Measurements from ENCODE around the gene FCRL5.

Gene FCRL5

GRCh38 chr1:157523774-157524493 lies 28.4 kb downstream of the FCRL5 start:
- DNase-seq: no peak

- DNase-seq: no peak
These were observed 31.3 kb downstream of the FCRL5 start for GRCh38 chr1:157521056-157521455.

GRCh38 chr1:157520386-157520935 lies 31.9 kb downstream of the FCRL5 start:
- no peak for DNase-seq

GRCh38 chr1:157519451-157519850 lies 32.9 kb downstream of the FCRL5 start:
- no peak for DNase-seq

DNA sequence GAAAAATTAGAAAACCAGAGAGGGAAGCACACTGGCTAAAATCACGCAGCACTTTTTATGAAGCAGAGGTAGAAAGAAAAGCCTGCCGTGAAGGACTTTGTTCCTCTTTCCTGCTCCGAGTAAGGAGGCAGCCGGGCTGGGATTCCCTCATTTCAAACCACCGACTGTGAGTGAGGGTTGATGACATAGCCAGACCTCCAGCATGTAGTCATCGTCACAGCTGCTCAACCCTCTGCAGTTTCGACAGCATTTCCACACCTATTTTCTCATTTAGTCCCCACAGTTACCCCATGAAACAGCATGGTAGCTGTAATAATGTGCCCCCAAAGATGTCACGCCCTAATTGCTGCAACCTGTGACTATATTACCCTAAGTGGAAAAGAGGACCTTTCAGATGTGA lies 35.3 kb downstream of the FCRL5 start:
- no peak for DNase-seq

GRCh38 chr1:157515709-157516108 lies 36.6 kb downstream of the FCRL5 start:
- no peak for DNase-seq

- no peak for DNase-seq
These were observed 37.2 kb downstream of the FCRL5 start for GRCh38 chr1:157515141-157515540.

DNA sequence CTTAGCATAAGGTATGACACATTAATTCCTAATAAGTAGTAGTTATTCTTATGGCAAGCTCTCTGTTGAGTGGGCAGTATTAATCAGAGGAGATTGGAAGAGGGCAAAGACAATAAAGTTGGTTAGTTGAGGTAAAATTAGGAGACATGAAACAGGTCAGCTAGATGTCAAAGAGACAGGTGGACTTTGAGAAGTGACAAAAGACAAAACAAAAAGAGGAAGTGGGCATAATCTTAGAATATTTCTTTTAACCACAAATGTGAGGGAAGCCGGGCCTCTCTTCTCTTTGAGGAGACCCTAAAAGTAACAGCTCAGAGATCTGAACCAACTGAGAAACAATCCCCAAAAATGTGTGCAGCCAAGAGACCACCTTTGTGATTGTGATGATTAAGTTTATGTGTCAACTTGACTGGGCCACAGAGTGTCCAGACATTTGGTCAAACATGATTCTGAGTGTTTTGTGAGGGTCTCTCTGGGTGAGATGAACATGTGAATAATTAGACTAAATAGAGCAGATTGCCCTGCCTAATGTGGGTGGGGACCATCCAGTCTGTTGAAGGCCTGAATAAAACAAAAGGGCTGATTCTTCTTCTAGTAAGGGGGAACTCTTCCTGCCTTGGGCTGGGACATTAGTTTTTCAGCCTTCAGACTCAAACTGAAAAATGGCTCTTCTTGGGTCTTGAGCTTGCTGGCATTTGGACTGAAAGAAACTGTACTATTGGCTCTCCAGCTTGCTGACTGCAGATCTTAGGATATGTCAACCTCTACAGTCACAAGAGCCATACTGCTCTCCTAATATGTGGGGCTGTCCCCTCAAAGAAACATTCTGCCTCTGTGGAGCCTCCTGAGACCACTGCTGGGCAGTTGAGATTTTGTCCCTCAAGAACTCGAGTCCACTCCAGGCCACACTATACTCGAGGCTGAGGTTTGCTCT lies 40.0 kb downstream of the FCRL5 start:
- DNase-seq: no peak

DNA sequence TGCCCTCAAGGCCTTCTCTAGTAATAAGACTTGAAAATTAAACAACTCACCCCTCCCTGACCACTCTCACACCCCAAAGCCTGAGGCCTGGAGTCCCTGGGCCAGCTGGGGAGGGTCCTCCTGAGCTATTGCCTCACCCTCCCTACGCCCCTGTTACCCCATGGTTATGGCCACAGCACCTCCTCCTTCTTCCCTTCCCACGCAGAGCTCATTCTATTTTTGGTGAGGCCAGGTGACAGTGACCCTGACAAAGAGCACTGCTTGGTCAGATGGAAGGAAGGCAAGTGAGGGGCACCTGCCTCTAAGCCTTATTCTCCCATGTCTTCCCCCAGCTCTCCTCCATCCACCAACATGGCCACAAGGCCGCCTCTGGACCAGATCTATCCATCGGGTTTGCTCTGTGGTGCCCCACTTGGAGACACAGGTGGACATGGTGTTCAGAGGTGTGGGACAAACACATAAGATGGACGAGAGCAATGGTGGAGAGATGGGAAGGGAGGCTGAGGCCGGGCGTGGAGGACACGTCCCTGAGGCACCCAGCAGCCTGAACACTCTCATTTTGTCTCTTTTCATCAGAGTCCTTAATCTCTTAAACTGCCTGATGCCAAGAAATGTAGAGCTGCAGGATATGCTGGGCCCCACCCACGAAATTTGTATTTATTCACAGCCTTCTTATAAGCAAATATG lies 42.6 kb downstream of the FCRL5 start:
- DNase-seq: no peak

DNA sequence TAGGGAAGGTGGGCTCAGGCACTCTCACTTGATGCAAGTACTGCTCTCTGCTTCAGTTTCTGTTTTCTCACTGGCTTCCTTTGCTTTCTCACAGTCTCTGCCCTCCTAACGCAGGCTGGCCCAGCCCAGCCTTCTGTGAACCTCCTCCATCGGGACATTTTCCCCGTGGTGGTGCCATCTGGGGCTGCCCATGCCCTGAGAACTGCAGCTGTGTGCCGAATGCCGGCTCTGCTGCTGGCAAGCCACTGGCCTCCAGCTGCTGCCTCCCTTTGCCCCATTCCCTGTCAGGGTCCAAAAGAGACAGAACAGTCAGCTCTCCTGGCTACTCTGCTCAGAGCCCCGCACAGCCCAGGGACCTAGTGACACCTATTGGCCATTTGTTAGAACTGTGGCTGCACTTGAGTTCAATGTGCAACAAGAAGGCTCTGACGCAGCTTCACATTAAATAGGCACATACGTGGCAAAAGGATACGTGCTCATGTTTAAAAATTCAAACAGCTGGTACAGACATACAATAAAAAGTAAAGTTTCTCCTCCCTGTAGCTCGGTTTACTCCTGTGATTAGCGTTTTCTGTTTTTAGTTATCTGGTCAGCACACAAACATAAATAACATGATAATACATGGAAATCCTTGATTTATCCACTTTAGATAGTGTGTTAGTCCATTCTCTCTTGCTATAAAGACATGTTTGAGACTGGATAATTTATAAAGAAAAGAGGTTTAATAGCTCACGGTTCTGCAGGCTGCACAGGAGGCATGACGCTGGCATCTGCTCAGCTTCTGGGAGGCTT lies 46.6 kb downstream of the FCRL5 start:
- DNase-seq: peak; percentile 22

- DNase-seq: no peak
These were observed 47.7 kb downstream of the FCRL5 start for GRCh38 chr1:157504646-157505045.

GRCh38 chr1:157499521-157499920 lies 52.8 kb downstream of the FCRL5 start:
- no peak for DNase-seq

DNA sequence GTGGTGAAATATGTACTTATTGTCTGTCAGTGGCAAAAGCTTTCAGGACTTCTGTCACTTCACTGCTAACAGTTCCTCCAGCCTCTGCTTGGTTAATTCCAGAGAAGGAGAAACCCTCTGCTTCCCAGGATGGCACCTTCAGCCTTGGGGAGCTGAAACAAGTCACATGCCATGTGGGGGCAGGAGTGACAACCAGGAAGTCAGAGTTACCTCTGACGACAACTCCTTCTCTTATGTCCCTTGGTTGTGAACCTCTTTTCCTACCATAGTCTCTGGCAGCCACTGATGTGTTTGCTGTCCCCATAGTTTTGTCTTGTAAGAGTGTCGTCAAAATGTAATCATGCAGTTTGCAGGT lies 53.6 kb downstream of the FCRL5 start:
- no peak for DNase-seq

DNA sequence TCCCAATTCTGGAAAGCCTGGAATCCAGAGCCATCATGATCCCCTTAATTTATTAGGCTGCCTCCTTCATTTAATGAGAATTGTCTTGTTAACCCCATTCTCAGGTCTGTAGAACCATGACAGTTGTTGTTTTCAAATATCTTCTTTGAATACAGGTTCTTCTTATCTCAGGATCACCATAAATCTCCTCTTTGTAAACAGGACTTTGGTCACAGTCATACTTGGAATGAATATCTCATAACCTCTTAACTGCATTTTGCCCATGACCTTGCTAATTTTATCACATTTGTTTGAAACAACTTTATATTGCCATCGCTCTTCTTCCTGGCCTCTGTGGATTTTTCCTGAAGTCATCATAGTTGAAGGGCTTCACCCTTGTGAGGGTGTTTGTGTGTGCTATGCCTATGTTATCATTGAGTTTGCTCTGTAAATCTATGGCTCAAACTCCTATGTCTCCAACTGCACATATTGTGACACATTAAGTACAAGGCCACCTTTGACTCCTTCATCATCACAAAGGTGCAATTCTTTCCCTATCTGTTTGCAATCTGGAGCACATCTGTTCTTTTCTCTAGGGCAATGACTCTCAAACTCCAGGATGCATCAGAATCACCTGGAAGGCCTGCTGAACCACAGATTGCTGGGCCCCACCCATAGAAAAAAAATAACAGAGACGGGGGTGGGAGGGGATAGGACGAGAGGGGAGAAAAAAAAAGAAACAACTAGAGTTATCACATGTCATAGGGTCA lies 54.2 kb downstream of the FCRL5 start:
- no peak for DNase-seq

DNA sequence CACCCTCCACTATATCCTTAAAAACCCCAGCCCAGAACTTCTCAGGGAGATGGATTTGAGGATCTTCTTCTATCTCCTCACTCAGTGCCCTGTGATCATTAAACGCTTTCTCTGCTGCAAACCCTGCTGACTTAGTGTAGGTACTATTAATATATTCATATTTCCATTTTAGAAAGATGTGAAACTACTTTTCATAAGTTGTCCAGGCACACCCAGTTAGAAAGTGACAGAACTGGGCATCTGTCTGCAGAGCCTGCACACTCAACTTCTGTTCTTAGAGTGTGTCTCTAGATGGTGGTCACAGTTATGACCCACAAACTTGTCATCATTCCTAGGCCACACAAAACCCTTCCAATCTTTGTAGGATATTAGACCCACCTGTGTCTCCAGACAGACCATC lies 55.0 kb downstream of the FCRL5 start:
- no peak for DNase-seq

DNA sequence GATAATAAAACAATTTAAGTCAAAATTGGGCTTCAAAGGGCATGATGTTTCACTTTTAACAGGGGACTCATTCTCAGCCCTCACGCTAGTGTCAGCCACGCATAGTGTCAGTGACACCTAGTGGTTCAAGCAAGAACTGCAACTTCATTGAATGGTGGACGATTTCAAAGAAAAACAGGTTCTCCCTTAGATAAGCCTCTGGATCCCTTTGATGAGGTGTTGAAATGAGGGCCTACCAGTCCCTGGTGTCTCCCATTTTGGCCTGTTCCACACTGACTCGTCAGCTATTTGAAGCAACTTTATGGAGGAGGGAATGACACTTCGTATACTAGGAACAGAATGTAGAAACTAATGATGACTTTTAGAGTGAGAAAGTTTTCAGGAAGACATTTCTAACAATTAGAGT lies 56.2 kb downstream of the FCRL5 start:
- DNase-seq: no peak

GRCh38 chr1:157495285-157495684 lies 57.0 kb downstream of the FCRL5 start:
- DNase-seq: no peak

DNA sequence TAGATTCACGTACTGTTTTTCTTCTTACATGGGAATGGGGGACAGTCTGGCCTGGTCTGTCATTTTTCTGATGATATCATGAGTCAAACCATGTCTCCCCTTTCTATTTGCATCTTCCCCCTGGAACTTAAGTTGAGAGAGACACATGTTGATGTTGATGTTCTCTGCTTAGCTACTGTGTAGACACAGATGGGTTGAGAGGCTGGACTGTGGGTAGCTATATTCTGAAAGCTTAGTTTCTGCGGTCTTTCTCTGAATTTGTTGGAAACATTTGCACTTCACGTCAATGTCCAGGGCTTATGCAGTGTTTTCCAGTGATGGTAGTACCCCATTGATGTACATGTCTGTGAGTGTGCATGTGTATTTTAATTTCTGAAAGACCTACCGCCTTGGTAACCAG lies 58.2 kb downstream of the FCRL5 start:
- no peak for DNase-seq

- DNase-seq: peak; percentile 32
These were observed 61.7 kb downstream of the FCRL5 start for GRCh38 chr1:157490467-157491165.

GRCh38 chr1:157488156-157488555 lies 64.2 kb downstream of the FCRL5 start:
- DNase-seq: no peak

GRCh38 chr1:157487504-157487903 lies 64.8 kb downstream of the FCRL5 start:
- no peak for DNase-seq
